Erythroblast (primary cell): ENCODE results near the gene KAZN.

Experiments used
- GATA1 ChIP-seq: IDR thresholded peaks from 2 replicates; pipeline ENCODE4 v1.6.1; 2011; ENCODE audit warnings: low read depth, mild to moderate bottlenecking, control low read depth, low read length, moderate library complexity
- POLR2A ChIP-seq: IDR thresholded peaks from 2 replicates; pipeline ENCODE4 v1.6.1; 2011; ENCODE audit warnings: mild to moderate bottlenecking, low read length

DNA sequence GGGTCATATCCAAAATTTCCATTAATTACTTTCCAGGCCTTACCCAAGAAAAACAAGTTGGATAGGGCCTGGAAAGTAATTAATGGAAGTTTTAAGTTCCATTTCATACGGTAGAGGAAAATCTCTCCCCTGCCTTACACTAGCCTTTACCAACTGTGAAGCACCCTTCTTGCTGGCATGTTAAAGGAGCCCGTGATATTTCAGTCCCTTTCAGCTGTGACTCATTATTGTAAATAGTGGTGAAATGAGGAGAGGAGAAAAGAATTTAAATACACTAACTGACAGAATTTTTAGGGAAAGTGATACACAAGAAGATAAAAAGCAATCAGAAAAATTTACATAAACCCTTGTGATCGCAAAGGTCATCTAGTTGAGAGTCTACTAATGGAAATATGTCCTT lies 20.3 kb upstream of the KAZN start:
- TF ChIP-seq POLR2A: no peak
- no peak for TF ChIP-seq GATA1
